Hindlimb muscle (tissue), 1 donor: ENCODE results near the gene HPGDS. TPM values are rescaled to one million over a fixed set of nuclear protein-coding genes. Genes with fewer than 3 reads are reported as not detected.

Experiments
- polyA plus RNA-seq: library from polyadenylated mRNA; unstranded; fragments of 120-200 nt; gene quantifications from one replicate; pipeline ENCODE4 v1.2.1, GENCODE V29; 2013; ENCODE audit not compliant: insufficient read length

HPGDS gene
- polyA plus RNA-seq, 1 donor, result 5.8 TPM

Other genes with a start within 250 kb of the HPGDS start
- gene SMARCAD1, start 135.0 kb downstream of the HPGDS start, polyA plus RNA-seq, result 31.1 TPM
- 268 TPM for gene PDLIM5, start 109.1 kb upstream of the HPGDS start, polyA plus RNA-seq